HG03159 (cell line): ENCODE results near the gene BBX.
A peak's percentile ranks its signal among the peaks of the same experiment; 100 is the strongest.

ENCODE experiments used
- ATAC-seq: cut with Tn5 transposase; IDR thresholded peaks from one replicate; pipeline ENCODE4 v1.9.1; 2021; ENCODE audit warnings: mild to moderate bottlenecking, moderate library complexity; ENCODE audit not compliant: unreplicated experiment

Gene BBX

GRCh38 chr3:107598926-107599771, 76.4 kb downstream of the BBX start:
- ATAC-seq = peak; percentile 92

GRCh38 chr3:107599772-107600145, 77.0 kb downstream of the BBX start:
- ATAC-seq = no peak

GRCh38 chr3:107600780-107601179, 78.0 kb downstream of the BBX start:
- no peak for ATAC-seq

GRCh38 chr3:107604057-107604822, 81.5 kb downstream of the BBX start:
- ATAC-seq = no peak

GRCh38 chr3:107611775-107612469, 89.2 kb downstream of the BBX start:
- no peak for ATAC-seq

- no peak for ATAC-seq
Measured at GRCh38 chr3:107612664-107613084, 89.9 kb downstream of the BBX start.

- no peak for ATAC-seq
Measured at GRCh38 chr3:107619549-107619948, 96.8 kb downstream of the BBX start.

- no peak for ATAC-seq
Measured at GRCh38 chr3:107620534-107620933, 97.8 kb downstream of the BBX start.

- no peak for ATAC-seq
Measured at GRCh38 chr3:107621465-107621864, 98.7 kb downstream of the BBX start.

GRCh38 chr3:107627962-107628542, 105.3 kb downstream of the BBX start:
- ATAC-seq = no peak

- no peak for ATAC-seq
Measured at GRCh38 chr3:107629566-107629965, 106.8 kb downstream of the BBX start.

GRCh38 chr3:107630779-107631178, 108.0 kb downstream of the BBX start:
- ATAC-seq = no peak

GRCh38 chr3:107632576-107632975, 109.8 kb downstream of the BBX start:
- no peak for ATAC-seq

GRCh38 chr3:107633327-107634098, 110.8 kb downstream of the BBX start:
- ATAC-seq = peak; percentile 94

- peak; percentile 37 for ATAC-seq
Measured at GRCh38 chr3:107634099-107634489, 111.3 kb downstream of the BBX start.

- no peak for ATAC-seq
Measured at GRCh38 chr3:107637416-107638183, 114.8 kb downstream of the BBX start.

- peak; percentile 50 for ATAC-seq
Measured at GRCh38 chr3:107641572-107642307, 119.0 kb downstream of the BBX start.

- ATAC-seq = peak; percentile 50
Measured at GRCh38 chr3:107643038-107643883, 120.5 kb downstream of the BBX start.
